Measurements from ENCODE around the gene SUPV3L1.

The SUPV3L1 gene

GRCh38 chr10:69208761-69209160, 28.7 kb downstream of the SUPV3L1 start:
- no peak for DNase-seq

DNA sequence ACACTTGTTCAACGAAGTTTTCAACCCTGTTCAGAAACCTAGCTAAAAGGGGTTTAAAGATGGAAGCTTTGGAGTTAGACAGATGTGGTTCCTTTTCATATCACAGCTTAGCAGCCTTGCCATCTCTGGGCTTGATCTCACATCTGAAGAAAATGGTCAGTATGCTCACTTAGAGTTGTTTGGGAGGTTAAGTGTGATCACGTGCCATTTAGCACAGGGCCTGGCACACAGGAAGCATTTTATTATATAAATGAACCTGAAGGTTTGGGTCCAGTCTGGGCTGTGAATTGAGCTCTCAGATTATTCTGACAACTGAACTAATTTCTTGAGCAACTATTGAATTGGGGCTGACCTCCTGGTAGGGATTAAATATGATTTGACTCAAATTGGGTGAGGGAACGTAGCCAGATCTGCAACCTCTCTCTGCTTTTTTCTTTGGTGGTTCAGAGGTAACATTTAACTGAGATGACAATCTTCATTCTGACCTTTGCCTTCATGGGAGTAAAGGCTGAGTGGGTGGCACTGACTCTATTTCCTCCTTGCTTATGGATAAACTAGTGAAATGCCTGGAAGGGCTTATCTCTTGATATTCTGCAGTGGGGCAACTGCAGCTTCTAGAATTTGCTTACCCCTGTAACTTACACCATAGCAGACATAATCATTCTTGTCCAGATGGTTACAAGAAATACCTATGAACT, 29.9 kb downstream of the SUPV3L1 start:
- no peak for DNase-seq

DNA sequence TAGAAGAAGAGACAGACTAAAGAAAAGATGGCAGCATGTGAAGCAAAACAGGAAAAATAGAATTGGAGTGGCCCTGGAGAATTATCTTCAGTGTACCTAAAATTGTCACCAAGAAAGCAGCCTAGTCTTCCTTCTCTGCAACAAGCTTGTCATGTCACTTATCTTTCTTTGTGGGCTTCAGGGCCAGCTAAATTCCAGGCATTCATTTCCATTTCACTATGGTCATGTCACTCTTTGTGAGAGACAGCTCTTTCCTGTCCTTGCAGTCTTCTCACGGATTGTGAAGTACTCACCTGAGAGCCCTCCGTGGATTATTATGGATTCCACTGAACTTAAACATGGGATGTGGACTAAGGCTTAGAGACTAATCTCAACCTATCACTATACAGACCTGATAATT, 31.1 kb downstream of the SUPV3L1 start:
- no peak for DNase-seq

GRCh38 chr10:69211524-69211923, 31.5 kb downstream of the SUPV3L1 start:
- DNase-seq = no peak

DNA sequence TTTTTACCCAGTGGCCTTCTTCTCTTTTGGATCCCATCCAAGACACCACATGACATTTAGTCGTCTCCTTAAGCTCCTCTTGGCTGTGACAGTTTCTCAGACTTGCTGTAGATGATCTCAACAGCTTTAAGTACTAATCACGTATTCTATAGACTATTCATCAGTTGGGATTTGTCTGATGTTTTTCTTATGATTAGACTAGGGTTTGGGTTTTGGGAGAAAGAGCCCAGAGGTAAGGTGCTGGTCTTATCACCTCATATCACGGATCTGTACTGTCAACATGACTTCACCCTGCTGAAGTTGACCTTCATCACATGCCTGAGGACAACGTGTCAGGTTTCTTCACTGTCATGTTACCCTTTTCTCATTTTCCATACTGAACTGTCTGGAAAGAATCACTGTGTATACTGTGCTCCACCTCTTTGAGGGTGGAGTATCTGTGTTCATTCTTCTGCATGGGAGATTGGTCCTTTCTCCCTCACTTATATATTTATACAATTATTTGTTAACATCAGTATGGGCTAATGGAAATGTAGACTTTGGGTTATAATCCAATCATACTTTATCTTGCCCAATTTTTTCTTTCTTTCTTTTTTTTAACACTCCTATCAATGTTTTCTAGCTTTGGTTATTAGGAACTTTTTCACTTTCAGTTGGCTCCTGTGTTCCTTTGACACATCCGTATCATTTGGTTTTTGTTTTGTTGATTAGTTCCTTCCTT, 33.7 kb downstream of the SUPV3L1 start:
- DNase-seq = no peak

DNA sequence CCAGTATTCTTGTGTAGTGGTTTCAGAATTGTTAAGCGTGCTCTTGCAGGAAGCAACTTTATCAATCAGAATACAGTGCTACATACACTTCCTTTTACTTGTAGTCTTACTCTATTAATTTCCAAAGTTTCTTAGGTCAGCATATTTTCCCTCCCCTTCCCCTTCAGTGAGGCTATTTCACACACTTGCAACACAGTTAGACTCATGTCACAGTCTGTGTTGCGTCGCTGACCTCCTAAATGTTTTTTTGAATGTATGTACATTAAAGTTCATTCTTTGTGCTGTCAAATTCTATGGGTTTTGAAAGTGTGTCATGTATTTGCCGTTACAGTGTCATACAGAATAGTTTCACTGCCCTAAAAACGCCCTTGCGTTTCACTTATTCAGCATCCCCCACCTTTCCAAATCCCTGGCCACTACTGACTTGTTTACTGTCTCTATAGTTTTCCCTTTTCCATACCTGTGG, 34.7 kb downstream of the SUPV3L1 start:
- no peak for DNase-seq

- no peak for DNase-seq
These were observed 35.6 kb downstream of the SUPV3L1 start for GRCh38 chr10:69215405-69216171.

GRCh38 chr10:69216577-69217118, 36.6 kb downstream of the SUPV3L1 start:
- no peak for DNase-seq

- no peak for DNase-seq
These were observed 37.2 kb downstream of the SUPV3L1 start for GRCh38 chr10:69217119-69217754.

DNA sequence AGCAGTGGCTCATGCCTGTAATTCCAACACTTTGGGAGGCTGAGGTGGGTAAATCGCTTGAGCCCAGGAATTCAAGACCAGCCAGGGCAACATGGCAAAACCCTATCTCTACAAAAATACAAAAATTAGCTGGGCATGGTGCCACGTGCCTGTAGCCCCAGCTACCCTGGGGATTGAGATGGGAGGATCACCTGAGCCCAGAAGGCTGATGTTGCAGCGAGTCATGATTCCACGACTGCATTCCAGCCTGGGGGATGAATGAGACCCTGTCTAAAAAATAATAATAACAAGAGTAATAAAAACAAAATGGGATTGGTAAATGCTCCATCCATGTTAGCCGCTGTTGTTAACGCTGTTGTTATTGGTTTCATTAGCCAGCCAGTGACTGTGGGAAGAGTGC, 38.8 kb downstream of the SUPV3L1 start:
- DNase-seq = no peak

DNA sequence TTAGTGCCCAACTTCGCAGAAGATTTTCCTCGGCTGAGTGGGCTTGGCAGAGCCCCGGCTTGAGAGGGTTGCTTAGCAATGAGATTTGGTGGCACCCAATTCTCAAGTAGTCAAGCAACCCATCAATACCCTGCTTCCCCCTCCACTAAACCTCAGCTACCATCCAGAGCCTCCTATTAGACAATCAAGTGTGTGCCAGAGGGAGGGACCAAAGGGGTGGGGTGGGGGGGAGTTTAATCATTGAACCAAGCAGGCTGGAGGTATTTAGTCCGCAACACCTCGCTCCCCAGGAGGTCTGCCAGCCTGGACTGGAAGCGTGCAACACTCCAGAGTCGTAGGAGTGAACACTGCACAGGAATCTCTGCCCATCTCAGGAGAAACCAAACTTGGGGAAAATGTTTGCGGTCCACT, 40.0 kb downstream of the SUPV3L1 start, which contains the start of gene HKDC1:
HKDC1 (plus strand) TSS at position 292 of the 411 bp plus-strand sequence; CDS start at position 396, 104 bp downstream.
- no peak for DNase-seq

DNA sequence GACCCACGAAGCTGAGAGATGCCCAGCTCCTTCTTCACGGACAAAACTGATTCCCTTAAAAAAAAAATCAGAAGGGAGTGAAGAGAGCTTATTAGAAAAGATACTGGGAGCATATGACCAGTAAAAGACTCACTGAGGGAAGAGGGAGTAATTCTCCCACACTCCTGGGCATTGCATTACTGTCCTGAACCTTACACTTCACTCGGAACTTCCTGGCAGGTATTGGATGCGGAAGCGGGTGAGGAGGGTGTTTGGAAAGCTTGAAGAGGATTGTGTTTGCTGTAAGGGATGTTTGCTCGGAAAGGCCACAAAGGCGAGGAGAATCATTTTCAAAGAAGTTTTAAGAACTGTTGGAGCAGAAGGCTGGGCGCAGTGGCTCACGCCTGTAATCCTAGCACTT, 40.5 kb downstream of the SUPV3L1 start:
- no peak for DNase-seq

GRCh38 chr10:69222157-69223027, 42.4 kb downstream of the SUPV3L1 start:
- DNase-seq = no peak

DNA sequence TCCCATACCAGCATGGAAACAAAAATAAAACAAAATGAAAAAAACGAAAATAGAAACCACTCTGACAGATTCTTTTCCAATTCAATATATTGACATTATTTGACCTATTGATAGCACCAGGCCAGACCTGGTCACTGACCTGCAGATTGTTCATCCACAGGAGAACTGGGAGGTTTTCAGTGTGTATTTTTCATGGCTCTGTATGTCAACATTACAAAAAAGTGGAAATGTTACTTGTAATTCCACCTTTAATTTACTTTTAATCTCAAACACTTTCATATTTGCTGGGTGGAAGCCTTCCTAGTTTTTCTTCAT, 43.0 kb downstream of the SUPV3L1 start:
- DNase-seq = no peak

DNA sequence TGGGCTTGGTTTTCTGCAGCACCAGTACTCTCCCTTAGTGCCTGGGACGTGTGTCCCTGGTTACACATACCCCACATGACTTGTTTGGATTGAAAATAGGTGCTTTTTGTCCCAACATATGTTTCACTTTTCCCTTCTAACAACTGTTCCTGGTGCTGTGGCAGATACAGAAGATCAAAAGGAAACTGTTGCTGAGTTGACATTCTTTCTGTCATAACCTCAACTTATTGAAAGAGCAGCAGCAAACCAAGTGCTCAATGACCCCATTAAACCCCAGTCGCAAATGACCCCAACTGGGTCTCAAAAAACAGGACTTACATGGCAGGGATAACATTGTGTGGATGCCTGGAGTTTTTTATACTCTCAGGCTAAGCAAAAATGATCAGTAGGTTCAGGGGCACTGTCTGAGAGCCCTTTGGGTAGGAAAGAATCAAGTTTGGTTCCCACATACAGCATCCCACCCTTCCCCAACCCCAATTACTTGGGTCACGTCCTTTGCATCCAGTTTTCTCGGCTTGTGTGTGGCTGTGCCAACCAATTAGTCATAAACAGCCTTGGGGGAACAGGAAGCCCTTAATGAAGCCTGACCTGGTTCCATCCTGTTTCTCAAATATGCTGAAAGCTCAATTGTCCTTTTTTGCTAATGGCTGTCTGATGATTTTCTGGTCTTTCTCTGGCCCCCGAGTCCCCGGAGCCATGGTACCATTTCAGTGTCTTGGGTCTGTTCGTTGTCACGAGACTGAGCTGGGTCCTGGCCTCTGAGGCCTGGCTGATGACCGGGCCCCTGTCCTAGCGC, 45.0 kb downstream of the SUPV3L1 start:
- DNase-seq = no peak

DNA sequence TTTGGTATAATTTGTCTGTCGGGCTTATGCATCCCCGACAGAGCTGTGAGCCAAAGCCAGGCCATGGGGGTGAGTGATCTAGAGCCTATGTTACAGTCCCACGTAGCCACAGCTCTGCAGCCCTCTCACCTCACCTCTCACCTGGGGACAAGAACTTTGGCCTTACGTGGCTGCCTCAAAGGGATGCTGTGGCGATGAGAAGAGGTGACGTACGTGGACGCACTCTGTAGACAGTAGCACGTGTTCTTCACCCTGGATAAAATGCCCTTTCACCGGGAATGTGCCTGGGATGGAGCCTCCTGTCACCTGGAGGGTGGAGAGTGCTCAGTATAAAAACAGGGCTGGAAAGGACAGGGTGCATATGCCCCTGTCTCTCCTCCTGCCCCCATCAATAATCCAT, 45.6 kb downstream of the SUPV3L1 start:
- no peak for DNase-seq

DNA sequence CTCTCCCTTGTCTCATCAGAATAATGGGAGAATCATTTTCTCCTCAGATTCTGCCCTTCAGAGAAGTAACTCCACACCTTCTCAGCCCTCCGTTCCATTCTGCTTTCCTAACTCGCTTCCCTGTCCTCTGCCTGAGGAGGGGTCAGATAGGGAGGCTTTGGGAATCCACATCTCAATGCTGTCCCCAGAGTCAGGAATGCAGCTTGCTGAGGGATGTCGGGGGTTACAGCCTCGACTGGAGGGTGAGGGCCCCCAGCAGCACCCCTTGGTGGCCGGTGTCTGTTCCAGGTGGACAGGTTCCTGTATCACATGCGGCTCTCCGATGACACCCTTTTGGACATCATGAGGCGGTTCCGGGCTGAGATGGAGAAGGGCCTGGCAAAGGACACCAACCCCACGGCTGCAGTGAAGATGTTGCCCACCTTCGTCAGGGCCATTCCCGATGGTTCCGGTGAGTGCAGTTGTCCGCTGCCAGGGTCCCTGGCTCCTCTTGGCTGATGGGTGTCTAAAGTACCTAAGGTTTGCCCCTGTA, 47.0 kb downstream of the SUPV3L1 start:
- no peak for DNase-seq

DNA sequence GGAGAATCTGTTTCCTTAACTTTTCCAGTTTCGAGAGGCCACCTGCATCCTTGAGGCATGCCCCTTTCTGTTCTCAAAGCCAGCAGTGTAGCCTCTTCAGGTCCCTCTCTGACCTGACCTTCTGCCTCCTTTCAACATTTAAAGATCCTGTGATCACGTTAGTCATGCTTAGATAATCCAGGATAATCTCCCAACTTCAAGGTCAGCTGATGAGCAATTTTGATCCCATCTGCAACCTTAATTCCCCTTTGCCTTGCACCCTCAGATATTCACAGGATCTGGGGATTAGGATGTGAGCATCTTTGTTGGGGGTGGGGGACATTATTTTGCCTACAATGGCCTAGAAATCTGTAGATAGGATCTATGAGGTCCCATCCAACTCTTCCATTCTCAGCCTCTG, 48.1 kb downstream of the SUPV3L1 start:
- no peak for DNase-seq

DNA sequence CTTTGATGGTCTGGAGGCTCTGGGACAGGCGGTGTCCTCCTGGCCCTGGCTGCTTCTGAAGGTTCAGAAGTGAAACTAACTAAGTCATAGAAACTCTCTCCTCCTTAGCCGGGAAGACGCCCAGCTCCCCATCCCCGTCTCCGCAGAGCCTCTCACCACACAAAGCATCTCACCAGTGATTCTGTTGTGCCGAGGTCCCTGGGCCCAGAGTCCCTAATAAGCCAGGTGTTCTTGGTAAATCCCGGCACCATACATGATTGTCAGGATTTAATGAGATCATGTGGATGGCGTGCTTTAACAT, 49.5 kb downstream of the SUPV3L1 start:
- no peak for DNase-seq

DNA sequence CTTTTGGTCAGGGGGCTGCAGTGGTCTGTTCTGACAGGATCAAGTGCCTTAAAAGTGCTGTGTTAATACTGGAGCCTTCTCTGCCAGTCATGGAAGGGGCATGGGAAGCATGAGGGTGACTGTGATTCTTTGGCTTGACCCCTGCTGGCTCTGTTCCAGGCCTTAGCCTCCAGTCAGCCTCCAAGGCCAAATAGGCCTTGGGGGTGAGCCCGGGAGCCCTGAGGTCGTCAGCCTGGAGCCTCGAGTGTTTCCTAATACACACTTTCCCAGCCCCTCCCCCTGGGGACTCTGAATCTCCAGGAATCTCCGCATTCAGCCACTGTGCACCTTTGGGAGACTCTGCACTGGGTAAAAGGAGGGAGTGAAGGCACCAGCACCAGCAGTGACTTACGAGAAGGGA, 50.1 kb downstream of the SUPV3L1 start:
- DNase-seq = no peak

GRCh38 chr10:69232252-69232651, 52.2 kb downstream of the SUPV3L1 start:
- no peak for DNase-seq

All from NCI-H526 treated with DMSO at 0.1 percent for 48 hours (cell line).